Aorta (tissue), 5 donors: ENCODE data around the gene RCC2. TPM values are rescaled to one million over a fixed set of nuclear protein-coding genes. Genes with fewer than 3 reads are reported as not detected.
"Not testable (repeated sequence)": the region's sequence is repeated elsewhere in the genome, so short reads cannot be mapped to it uniquely, and the experiment has no call there.

ENCODE experiments used
- ATAC-seq: fragments of 200-7000 bp; cut with Tn5 transposase; one replicate; pipeline ENCODE4 v1.9.1; 2022; ENCODE audit warnings: moderate library complexity; ENCODE audit not compliant: low FRiP score
- DNase-seq, 2 donors: peaks; one replicate each; pipeline ENCODE4 v3.0.0-alpha.2; 2020
- H3K27ac ChIP-seq, 2 donors: one replicate each; pipeline ENCODE4 v1.5.1; 2013; ENCODE audit warnings: low read length in 2 of 2, mild to moderate bottlenecking in 2 of 2, moderate library complexity in 2 of 2, control low read depth in 1 of 2, inconsistent platforms in 1 of 2, low read depth in 1 of 2
- H3K27me3 ChIP-seq, 2 donors: one replicate each; pipeline ENCODE4 v1.6.1; 2013; ENCODE audit warnings: control low read depth in 1 of 2, low read length in 1 of 2, mild to moderate bottlenecking in 1 of 2, moderate library complexity in 1 of 2; ENCODE audit not compliant: insufficient read depth in 2 of 2, control insufficient read depth in 1 of 2
- H3K36me3 ChIP-seq, 2 donors: one replicate each; pipeline ENCODE4 v1.6.1; 2013; ENCODE audit warnings: control low read depth in 1 of 2, low read length in 1 of 2, mild to moderate bottlenecking in 1 of 2; ENCODE audit not compliant: insufficient read depth in 2 of 2, control insufficient read depth in 1 of 2
- H3K4me1 ChIP-seq, 2 donors: one replicate each; pipeline ENCODE4 v1.6.1; 2013; ENCODE audit warnings: low read length in 2 of 2, control low read depth in 1 of 2, mild to moderate bottlenecking in 1 of 2, moderate library complexity in 1 of 2; ENCODE audit not compliant: insufficient read depth in 2 of 2, control insufficient read depth in 1 of 2
- H3K4me3 ChIP-seq, 2 donors: one replicate each; pipeline ENCODE4 v1.5.1; 2013; ENCODE audit warnings: low read length in 2 of 2, control low read depth in 1 of 2, mild to moderate bottlenecking in 1 of 2
- H3K9me3 ChIP-seq: one replicate; pipeline ENCODE4 v1.6.1; 2013; ENCODE audit warnings: mild to moderate bottlenecking, low read length; ENCODE audit not compliant: control insufficient read depth
- WGBS, 2 donors: extraction: QIAGEN DNeasy Blood & Tissue Kit; methylation state at CpG; one replicate each; pipeline ENCODE4 v1.1.7; 2013; 5-methylcytosine and 5-hydroxymethylcytosine counted together
- intact Hi-C, 2 donors: fragments of 100-400 bp; cut with DNase I; formaldehyde crosslinking; loops; one replicate each; pipeline versions ENCODE4 v1.14.2 to v1.15.0; 2022
- polyA plus RNA-seq, 2 donors: library from polyadenylated mRNA; stranded (reverse); fragments of 200-250 nt; gene quantifications; one replicate each; pipeline ENCODE4 v1.2.3, GENCODE V29; 2013
- total RNA-seq, 2 donors: library from RNA; stranded (reverse); fragmentation: NEBNext Ultra II Directional; extraction: Animal tissue kit (Norgen Biotek cat#: 25700); gene quantifications; one replicate each; pipeline ENCODE4 v1.2.1, GENCODE V29; 2021
- donor health status: healthy with polysubstance abuse.
- donor health status: Bipolar disorder and iron deficiency.
- donor health status: DM: no; HTN: no; CAD: no.
- donor health status: DM: no; HTN: no; CAD: no.
- donor health status: DM: yes; HTN: yes; CAD: no.

The RCC2 gene
- total and polyA plus RNA-seq, 4 donors = 7.5 to 34.2 (median 17.1) TPM

DNA sequence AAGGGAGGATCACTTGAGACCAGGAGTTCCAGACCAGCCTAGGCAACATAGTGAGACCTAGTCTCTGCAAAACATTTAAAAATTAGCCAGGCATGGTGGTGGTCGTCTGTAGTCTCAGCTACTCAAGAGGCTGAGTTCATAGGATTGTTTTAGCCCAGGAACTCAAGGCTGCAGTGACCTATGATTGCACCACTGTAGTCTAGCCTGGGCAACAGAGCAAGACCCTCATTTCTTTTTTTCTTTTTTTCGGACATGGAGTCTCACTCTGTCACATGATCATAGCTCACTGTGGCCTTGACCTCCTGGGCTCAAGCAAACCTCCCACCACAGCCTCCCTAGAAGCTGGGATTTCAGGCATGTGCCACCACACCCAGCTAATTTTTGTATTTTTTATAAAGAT lies 31.9 kb upstream of the RCC2 start:
- Histone ChIP-seq H3K27me3 (peaks cover 0 to 1% of the 10 kb centered on the region in 2 donors), H3K36me3 (no peaks in the 10 kb centered on the region), H3K9me3 (no peaks in the 10 kb centered on the region), H3K4me3 (no peak overlapping the region), H3K4me1 (no peaks in the 10 kb centered on the region), H3K27ac (no peak overlapping the region)
- 90% methylated on average over 2 of the region's 2 CpGs for WGBS, 2 donors
- no peak for ATAC-seq
- DNase-seq = no peak
- intact Hi-C loops = no loop called here

DNA sequence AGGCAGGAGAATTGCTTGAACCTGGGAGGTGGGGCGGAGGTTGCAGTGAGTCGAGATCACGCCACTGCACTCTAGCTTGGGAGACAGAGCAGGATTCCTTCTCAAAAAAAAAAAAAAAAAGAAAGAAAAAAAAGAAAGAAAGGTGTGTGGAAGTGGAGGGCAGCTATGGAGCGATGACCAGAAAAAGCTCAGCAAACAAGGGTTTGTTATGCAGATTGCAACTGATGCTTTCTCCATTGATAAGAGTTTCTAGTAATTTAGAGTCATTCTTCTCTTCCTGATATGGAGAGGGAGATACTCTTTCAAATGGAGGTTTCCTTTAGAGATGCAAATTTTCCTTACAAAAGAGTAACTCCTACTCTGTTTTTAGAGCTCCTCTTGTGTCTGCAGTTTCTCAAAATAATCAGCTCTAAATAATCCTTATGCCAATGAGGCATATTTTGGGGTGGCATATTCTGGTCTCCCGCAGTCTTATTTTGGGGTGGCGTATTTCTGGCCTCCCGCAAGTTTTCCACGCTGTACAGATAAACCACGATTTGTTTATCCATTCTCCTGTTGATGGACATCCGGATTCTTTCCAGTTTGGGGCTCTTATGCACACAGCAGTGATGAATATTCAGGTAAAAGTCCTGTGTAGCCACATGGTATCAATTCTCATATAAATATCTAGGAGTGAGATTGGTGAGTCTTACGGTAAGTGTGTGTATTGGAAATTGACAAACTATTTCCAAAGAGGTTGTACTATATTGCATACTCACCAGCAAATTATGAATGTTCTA lies 30.7 kb upstream of the RCC2 start:
- no peaks in the 10 kb centered on the region for H3K36me3 ChIP-seq
- no peaks in the 10 kb centered on the region for H3K4me1 ChIP-seq
- WGBS, 2 donors = 47 to 51% methylated on average over 11 of the region's 11 CpGs
- no peaks in the 10 kb centered on the region for H3K9me3 ChIP-seq
- intact Hi-C loops = no loop called here
- DNase-seq (no peak), ATAC-seq (no peak)
- H3K27ac ChIP-seq = no peak overlapping the region
- no peak overlapping the region for H3K4me3 ChIP-seq
- peaks cover 0 to 1% of the 10 kb centered on the region in 2 donors for H3K27me3 ChIP-seq

DNA sequence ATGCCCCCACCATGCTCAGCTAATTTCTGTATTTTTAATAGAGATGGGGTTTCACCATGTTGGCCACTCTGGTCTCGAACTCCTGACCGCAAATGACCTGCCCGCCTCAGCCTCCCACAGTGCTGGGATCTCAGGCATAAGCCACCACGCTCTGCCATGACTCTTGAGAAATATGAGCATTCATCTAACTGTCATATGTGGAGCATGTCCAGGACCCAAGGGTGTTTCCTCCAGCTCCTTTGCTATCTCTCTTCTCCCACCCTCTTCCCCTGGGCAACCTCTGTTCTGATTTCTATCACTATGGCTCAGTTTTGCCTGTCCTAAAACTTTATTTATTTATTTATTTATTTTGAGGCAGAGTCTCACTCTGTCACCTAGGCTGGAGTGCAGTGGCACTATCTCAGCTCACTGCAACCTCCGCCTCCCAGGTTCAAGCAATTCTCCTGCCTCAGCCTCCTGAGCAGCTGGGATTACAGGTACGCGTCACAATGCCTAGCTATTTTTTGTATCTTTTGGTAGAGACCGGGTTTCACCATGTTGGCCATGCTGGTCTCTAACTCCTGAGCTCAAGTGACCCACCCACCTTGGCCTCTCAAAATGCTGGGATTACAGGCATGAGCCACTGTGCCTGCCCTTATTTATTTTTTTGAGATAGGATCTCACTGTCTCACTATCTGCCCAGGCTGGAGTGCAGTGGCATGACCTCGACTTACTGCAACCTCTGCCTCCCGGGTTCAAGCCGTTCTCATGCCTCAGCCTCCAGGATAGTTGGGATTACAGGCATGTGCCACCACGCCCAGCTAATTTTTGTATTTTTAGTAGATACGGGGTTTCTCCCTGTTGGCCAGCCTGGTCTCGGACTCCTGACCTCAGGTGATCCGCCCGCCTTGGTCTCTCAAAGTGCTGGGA lies 29.1 kb upstream of the RCC2 start:
- H3K4me3 ChIP-seq, DNase-seq, H3K27ac ChIP-seq, intact Hi-C loops, H3K9me3 ChIP-seq, H3K4me1 ChIP-seq, H3K27me3 ChIP-seq, H3K36me3 ChIP-seq, ATAC-seq: not testable (repeated sequence)
- 85 to 93% methylated on average over 16 of the region's 16 CpGs for WGBS, 2 donors

- no peak for ATAC-seq
- peaks cover 0 to 1% of the 10 kb centered on the region in 2 donors for H3K27me3 ChIP-seq
- DNase-seq = no peak
- no peaks in the 10 kb centered on the region for H3K9me3 ChIP-seq
- no peaks in the 10 kb centered on the region for H3K4me1 ChIP-seq
- H3K36me3 ChIP-seq = no peaks in the 10 kb centered on the region
- WGBS, 2 donors = 70 to 76% methylated on average over 6 of the region's 6 CpGs
- H3K27ac ChIP-seq = no peak overlapping the region
- intact Hi-C loops = no loop called here
- no peak overlapping the region for H3K4me3 ChIP-seq
Measured at GRCh38 chr1:17466359-17466758, 26.9 kb upstream of the RCC2 start.

- Histone ChIP-seq H3K36me3 (no peaks in the 10 kb centered on the region), H3K27me3 (peaks cover 0 to 1% of the 10 kb centered on the region in 2 donors), H3K4me1 (no peaks in the 10 kb centered on the region), H3K4me3 (no peak overlapping the region), H3K9me3 (no peaks in the 10 kb centered on the region), H3K27ac (no peak overlapping the region)
- ATAC-seq (no peak), DNase-seq (no peak)
- 79 to 83% methylated on average over 6 of the region's 6 CpGs for WGBS, 2 donors
- intact Hi-C loops = no loop called here
Measured at GRCh38 chr1:17465228-17465627, 25.8 kb upstream of the RCC2 start.

- intact Hi-C loops = no loop called here
- no peak for ATAC-seq
- H3K4me1 ChIP-seq = no peaks in the 10 kb centered on the region
Measured at GRCh38 chr1:17463991-17464390, 24.5 kb upstream of the RCC2 start.

DNA sequence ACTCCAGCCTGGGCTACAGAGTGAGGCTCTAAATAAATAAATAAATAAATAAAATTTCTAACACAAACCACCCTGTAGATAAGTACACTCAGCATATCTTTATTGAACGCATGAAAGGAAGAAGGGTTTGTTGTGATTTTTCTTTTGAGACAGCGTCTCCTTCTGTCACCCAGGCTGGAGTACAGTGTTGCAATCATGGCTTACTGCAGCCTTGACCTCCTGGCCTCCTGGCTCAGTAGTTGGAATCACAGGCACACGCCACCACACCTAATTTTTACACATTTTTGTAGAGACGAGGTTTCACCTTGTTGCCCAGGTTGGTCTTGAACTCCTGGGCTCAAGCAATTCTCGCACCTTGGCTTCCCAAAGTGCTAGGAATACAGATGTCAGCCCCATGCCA lies 23.2 kb upstream of the RCC2 start:
- Histone ChIP-seq H3K4me1 (no peaks in the 10 kb centered on the region), H3K4me3 (no peak overlapping the region), H3K9me3 (no peaks in the 10 kb centered on the region), H3K36me3 (no peaks in the 10 kb centered on the region), H3K27me3 (peaks cover 0 to 1% of the 10 kb centered on the region in 2 donors), H3K27ac (no peak overlapping the region)
- intact Hi-C loops = no loop called here
- ATAC-seq = no peak
- WGBS, 2 donors = 68 to 77% methylated on average over 5 of the region's 5 CpGs
- no peak for DNase-seq

More at GRCh38 chr1:17463991-17464390, 24.5 kb upstream of the RCC2 start:
- Histone ChIP-seq H3K4me3 (no peak overlapping the region), H3K9me3 (no peaks in the 10 kb centered on the region), H3K27me3 (peaks cover 0 to 1% of the 10 kb centered on the region in 2 donors), H3K36me3 (no peaks in the 10 kb centered on the region), H3K27ac (no peak overlapping the region)
- DNase-seq = no peak

DNA sequence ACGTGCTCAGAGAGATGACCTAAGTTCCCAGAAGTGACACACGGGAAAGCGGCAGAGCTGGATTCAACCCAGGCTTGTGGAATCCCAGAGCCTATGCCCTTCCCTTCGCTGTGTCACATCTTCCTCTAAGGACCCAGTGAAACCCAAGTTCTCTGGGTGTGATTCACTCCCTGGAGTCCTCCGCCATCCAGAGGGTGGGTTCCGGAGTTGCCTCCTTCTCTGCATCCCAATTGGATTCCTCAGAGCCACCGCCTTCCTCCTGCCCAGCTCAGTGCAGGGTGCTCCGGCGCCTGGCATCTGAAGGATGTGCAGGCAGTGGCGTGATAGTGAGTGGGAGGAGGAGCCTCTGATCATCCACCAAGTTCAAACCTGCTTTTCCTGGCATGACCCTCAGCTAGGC lies 20.7 kb upstream of the RCC2 start:
- ATAC-seq (no peak), DNase-seq (no peak)
- no peak overlapping the region for H3K4me3 ChIP-seq
- H3K27ac ChIP-seq = no peak overlapping the region
- H3K27me3 ChIP-seq = no peaks in the 10 kb centered on the region
- no peaks in the 10 kb centered on the region for H3K4me1 ChIP-seq
- no peaks in the 10 kb centered on the region for H3K9me3 ChIP-seq
- WGBS, 2 donors = 74 to 77% methylated on average over 10 of the region's 10 CpGs
- intact Hi-C loops = no loop called here
- H3K36me3 ChIP-seq = no peaks in the 10 kb centered on the region
